GM19023 (cell line): Measurements from ENCODE around the gene BHMT2.

Source experiments
- ATAC-seq: cut with Tn5 transposase; IDR thresholded peaks from one replicate; pipeline ENCODE4 v1.9.1; 2021; ENCODE audit warnings: mild to moderate bottlenecking, moderate library complexity; ENCODE audit not compliant: unreplicated experiment

Gene BHMT2

DNA sequence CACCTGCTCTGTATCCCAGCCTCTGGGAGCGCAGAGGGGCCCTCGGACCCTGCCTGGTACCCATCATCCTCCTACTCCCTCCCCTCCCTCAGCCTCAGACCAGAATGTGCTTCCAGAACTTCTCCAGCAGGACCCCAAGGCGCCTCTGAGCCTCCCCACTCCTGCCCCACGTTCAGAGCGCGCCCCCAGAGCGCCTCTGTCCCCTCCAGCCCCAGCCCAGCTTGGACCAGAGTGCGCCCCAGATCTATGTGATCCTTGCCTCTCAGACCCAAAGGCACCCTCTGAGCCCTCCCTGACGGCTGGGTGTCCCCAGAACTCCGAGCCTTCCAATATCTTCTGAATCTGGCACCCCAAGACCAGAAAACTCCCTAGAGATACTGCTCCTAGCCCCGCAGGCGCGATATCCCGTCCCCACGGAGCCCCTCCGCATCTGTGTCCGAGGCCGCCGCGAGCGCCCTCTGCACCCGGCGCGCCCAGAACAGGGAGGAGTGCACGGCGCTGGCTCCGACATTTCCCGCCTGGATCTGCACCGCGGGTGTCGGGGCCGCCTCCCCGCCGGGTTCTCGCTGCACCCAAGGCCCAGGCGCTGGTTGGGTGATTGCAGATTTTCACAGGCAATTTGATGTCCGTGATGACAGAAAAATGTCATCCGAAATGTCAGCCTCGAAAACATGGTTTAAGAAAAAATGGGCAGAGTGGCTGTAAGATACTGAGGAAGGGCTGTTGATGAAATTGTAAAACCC, 42.6 kb downstream of the BHMT2 start:
- no peak for ATAC-seq

DNA sequence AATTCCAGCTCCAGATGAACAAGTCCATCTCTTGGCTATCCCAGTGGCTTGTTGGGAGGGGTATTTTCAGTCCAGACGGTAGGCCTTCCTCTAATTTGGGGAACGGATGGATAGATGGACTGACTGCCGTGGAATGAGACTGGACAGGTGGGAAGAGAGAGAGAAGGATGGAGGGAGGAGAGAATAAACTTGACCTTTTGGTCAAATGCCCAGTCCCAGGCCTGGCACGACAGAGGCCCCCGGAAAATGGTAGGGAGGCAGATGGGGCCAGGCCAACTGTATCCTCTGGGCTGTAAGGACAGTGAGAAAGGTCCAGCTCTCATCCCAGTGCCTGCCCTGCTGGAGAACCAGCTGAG, 43.1 kb downstream of the BHMT2 start:
- ATAC-seq: no peak

GRCh38 chr5:79119486-79119885, 49.9 kb downstream of the BHMT2 start:
- ATAC-seq: no peak

- ATAC-seq: no peak
Measured at GRCh38 chr5:79120221-79120620, 50.7 kb downstream of the BHMT2 start.

- ATAC-seq: no peak
Measured at GRCh38 chr5:79122973-79123372, 53.4 kb downstream of the BHMT2 start.

GRCh38 chr5:79124607-79125006, 55.0 kb downstream of the BHMT2 start:
- ATAC-seq: no peak

DNA sequence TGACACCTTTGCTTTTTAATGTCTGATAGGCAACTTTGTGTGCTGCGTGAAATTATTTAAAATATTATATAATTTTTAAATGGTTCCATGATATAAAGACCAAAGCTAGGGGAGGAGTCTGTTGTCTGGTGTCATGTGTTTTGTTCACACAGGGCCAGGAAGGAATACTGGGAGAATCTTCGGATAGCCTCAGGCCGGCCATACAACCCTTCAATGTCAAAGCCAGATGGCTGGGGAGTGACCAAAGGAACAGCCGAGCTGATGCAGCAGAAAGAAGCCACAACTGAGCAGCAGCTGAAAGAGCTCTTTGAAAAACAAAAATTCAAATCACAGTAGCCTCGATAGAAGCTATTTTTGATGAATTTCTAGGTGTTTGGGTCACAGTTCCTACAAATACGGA, 61.2 kb downstream of the BHMT2 start:
- no peak for ATAC-seq

GRCh38 chr5:79133121-79133656, 63.6 kb downstream of the BHMT2 start:
- no peak for ATAC-seq

GRCh38 chr5:79133657-79134451, 64.3 kb downstream of the BHMT2 start:
- no peak for ATAC-seq

GRCh38 chr5:79135790-79136553, 66.4 kb downstream of the BHMT2 start:
- no peak for ATAC-seq

DNA sequence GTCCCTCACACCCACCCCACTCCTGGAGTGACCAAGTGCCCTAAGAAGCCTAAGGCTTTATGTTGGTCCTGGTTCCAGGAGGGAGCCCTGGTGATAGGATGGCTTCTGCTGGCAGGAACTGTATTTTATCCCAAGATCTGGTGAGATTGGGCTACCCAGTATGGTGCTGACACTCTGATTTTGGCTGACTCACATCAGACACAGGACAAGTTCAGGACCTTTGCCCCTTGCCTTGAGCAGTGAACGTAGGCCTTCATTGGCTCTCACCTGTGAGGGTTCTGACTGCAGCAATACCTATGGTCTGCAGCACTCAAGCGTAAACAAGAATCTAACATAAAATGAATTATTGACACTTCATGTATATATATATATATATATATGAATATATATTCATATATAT, 67.1 kb downstream of the BHMT2 start:
- no peak for ATAC-seq
